GM12873 (cell line): Measurements from ENCODE around the gene TXNRD2.

Experiments
- TF ChIP-seq, protein P1 (sequence below): IDR thresholded peaks from 2 replicates; pipeline ENCODE4 v1.5.1; 2012; ENCODE audit warnings: low read depth, mild to moderate bottlenecking, moderate library complexity, low read length, control low read depth; ENCODE audit not compliant: insufficient read depth; ENCODE audit errors: missing control alignments

The TXNRD2 gene

GRCh38 chr22:19982991-19983578, 41.5 kb upstream of the TXNRD2 start:
- TF ChIP-seq, protein P1, sequence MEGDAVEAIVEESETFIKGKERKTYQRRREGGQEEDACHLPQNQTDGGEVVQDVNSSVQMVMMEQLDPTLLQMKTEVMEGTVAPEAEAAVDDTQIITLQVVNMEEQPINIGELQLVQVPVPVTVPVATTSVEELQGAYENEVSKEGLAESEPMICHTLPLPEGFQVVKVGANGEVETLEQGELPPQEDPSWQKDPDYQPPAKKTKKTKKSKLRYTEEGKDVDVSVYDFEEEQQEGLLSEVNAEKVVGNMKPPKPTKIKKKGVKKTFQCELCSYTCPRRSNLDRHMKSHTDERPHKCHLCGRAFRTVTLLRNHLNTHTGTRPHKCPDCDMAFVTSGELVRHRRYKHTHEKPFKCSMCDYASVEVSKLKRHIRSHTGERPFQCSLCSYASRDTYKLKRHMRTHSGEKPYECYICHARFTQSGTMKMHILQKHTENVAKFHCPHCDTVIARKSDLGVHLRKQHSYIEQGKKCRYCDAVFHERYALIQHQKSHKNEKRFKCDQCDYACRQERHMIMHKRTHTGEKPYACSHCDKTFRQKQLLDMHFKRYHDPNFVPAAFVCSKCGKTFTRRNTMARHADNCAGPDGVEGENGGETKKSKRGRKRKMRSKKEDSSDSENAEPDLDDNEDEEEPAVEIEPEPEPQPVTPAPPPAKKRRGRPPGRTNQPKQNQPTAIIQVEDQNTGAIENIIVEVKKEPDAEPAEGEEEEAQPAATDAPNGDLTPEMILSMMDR = no peak

- TF ChIP-seq, protein P1 = no peak
Measured at GRCh38 chr22:19981961-19982920, 40.6 kb upstream of the TXNRD2 start.

- TF ChIP-seq, protein P1 = no peak
Measured at GRCh38 chr22:19981171-19981960, 39.7 kb upstream of the TXNRD2 start.

- TF ChIP-seq, protein P1 = no peak
Measured at GRCh38 chr22:19980766-19981165, 39.1 kb upstream of the TXNRD2 start.

DNA sequence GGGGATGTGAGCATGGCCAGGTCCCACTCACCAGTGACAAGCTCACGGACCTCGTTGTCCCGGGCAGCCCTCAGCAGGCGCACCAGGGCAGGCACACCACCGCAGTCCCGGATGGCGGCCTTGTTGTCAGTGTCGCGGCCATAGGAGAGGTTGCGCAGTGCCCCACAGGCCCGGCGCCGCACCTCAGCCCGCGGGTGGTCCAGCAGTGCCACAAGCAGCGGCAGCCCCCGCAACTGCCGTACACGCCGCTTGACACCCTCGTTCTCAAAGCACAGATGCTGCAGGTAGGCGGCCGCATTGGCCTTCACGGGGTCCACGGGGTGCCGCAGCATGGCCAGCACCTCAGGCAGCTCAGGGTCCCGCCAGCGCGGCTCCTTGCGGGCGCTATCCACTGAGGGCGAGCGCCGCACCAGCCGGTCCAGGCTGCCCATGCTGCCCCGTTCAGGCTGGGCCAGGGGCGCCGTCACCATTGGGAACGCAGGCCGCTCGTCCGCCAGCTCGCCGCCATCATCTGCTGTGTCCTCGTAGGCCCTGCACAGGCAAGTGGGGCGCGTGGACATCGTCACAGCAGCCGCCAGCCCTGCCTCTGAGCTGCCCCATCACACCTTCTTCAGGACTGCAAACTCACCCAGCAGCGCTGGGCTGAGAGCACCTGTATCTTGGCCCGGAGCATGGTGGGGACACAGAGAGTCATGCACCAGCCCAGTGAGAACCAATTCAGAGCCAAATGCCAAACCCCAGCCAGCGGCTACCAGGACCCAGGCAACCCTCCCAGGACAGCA, 38.3 kb upstream of the TXNRD2 start:
- TF ChIP-seq, protein P1 = no peak

- TF ChIP-seq, protein P1 = no peak
Measured at GRCh38 chr22:19978748-19979147, 37.1 kb upstream of the TXNRD2 start.
